ENCODE data around the gene GRIK4. TPM values are rescaled to one million over a fixed set of nuclear protein-coding genes. Genes with fewer than 3 reads are reported as not detected.

Gene GRIK4
- total RNA-seq, 1 donor from 2014 or later = 0.36 TPM

DNA sequence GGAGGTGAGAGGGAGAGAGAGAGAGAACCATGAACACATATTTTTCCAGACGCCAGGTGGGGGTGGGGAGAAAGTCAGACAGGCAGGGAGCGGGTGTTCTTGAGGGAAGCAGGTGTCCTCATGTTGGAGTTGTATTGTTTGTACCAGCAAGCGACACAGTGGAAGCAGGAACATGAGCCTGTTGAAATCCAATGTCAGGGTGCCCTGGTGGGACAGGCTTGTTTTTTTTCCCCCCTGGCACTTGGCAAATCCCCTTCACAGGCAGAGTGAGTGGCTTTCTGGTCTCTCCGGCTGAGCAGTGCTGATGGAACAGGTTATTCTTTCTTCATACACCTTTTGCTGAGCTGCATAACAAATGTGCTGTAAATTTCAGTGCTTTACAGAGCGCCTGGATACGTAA lies 125.6 kb downstream of the GRIK4 start:
- Histone ChIP-seq H3K9me3 (ENCODE audit: low read depth) (no peaks in the 10 kb centered on the region), H3K4me3 (no peak overlapping the region), H3K4me2 (no peak overlapping the region), H3K4me1 (no peaks in the 10 kb centered on the region), H3K79me2 (ENCODE audit: low read depth) (no peaks in the 10 kb centered on the region), H3K36me3 (no peaks in the 10 kb centered on the region), H3F3A (ENCODE audit: low read depth) (no peaks in the 10 kb centered on the region), H3K9ac (no peak overlapping the region), H3K27ac (no peak overlapping the region), H4K20me1 (ENCODE audit: low read depth) (no peaks in the 10 kb centered on the region), H3K27me3 (peaks cover 29% of the 10 kb centered on the region), H2AFZ (replicated peaks) (no peak overlapping the region)
- peaks cover 28% of the 10 kb centered on the region for H3K4me1 Mint-ChIP-seq
- DNase-seq (ENCODE audit: low spot score) = no peak
- no peaks in the 10 kb centered on the region for H3K36me3 Mint-ChIP-seq
- no peak overlapping the region for H3K27ac Mint-ChIP-seq
- TF ChIP-seq, protein P1, sequence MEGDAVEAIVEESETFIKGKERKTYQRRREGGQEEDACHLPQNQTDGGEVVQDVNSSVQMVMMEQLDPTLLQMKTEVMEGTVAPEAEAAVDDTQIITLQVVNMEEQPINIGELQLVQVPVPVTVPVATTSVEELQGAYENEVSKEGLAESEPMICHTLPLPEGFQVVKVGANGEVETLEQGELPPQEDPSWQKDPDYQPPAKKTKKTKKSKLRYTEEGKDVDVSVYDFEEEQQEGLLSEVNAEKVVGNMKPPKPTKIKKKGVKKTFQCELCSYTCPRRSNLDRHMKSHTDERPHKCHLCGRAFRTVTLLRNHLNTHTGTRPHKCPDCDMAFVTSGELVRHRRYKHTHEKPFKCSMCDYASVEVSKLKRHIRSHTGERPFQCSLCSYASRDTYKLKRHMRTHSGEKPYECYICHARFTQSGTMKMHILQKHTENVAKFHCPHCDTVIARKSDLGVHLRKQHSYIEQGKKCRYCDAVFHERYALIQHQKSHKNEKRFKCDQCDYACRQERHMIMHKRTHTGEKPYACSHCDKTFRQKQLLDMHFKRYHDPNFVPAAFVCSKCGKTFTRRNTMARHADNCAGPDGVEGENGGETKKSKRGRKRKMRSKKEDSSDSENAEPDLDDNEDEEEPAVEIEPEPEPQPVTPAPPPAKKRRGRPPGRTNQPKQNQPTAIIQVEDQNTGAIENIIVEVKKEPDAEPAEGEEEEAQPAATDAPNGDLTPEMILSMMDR (IDR thresholded peaks at IDR 0.05) = no peak
- TF ChIP-seq EZH2 (IDR thresholded peaks at IDR 0.05) (no peak), EZH2phosphoT487 (IDR thresholded peaks at IDR 0.05) (no peak)
- H3K27me3 Mint-ChIP-seq (ENCODE audit: insufficient read depth, low read depth) = peaks cover 26% of the 10 kb centered on the region
- H3K9me3 Mint-ChIP-seq = no peaks in the 10 kb centered on the region
- H3K4me3 Mint-ChIP-seq = no peak overlapping the region

DNA sequence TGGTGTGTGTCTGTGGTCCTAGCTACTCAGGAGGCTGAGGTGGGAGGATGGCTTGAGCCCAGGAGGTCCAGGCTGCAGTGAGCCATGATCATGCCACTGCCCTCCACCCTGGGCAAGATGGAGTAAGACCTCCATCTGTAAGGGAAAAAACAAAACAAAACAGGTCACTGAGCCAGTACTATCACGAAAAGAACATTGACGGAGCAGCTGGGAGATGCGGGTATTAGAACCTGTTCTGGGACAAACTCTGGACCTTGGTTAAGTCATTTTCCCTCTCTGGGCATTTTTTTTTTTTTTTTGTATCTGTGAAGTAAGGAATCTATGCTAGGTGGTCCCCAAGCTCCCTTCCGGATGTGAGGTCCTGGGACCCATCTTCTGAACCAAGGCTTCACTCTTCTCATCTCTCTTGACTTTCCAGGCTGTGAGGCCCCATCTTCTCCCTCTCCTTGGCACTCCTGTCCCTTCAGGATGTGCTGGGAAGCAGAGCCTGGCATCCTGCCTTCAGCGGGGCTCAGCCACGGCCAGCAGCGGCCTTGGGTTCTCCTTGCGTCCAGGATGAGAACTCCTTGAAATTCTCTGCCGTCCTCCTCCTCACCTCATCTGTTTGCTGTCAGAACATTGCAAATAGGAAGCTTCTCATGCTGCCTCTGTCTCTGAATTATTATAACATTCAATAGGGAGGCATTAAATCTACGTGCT lies 130.8 kb downstream of the GRIK4 start:
- no peak for DNase-seq (ENCODE audit: low spot score)
- no peak overlapping the region for H3K27ac Mint-ChIP-seq
- H3K4me2 ChIP-seq = no peak overlapping the region
- TF ChIP-seq, protein P1 (IDR thresholded peaks at IDR 0.05) = no peak
- TF ChIP-seq EZH2phosphoT487 (IDR thresholded peaks at IDR 0.05) (no peak), EZH2 (IDR thresholded peaks at IDR 0.05) (no peak)
- no peaks in the 10 kb centered on the region for H3K9me3 ChIP-seq (ENCODE audit: low read depth)
- H3K36me3 ChIP-seq = no peaks in the 10 kb centered on the region
- peaks cover 28% of the 10 kb centered on the region for H3K27me3 Mint-ChIP-seq (ENCODE audit: insufficient read depth, low read depth)
- H3K4me1 Mint-ChIP-seq = peaks cover 37% of the 10 kb centered on the region
- H3F3A ChIP-seq (ENCODE audit: low read depth) = peaks cover 8% of the 10 kb centered on the region
- H3K9ac ChIP-seq = no peak overlapping the region
- no peak overlapping the region for H2AFZ ChIP-seq (replicated peaks)
- peaks cover 14% of the 10 kb centered on the region for H4K20me1 ChIP-seq (ENCODE audit: low read depth)
- H3K4me1 ChIP-seq = peaks cover 21% of the 10 kb centered on the region
- peaks cover 82% of the 10 kb centered on the region for H3K27me3 ChIP-seq
- no peaks in the 10 kb centered on the region for H3K36me3 Mint-ChIP-seq
- H3K27ac ChIP-seq = no peak overlapping the region
- H3K4me3 Mint-ChIP-seq = no peak overlapping the region
- H3K79me2 ChIP-seq (ENCODE audit: low read depth) = no peaks in the 10 kb centered on the region
- no peak overlapping the region for H3K4me3 ChIP-seq
- H3K9me3 Mint-ChIP-seq = no peaks in the 10 kb centered on the region

DNA sequence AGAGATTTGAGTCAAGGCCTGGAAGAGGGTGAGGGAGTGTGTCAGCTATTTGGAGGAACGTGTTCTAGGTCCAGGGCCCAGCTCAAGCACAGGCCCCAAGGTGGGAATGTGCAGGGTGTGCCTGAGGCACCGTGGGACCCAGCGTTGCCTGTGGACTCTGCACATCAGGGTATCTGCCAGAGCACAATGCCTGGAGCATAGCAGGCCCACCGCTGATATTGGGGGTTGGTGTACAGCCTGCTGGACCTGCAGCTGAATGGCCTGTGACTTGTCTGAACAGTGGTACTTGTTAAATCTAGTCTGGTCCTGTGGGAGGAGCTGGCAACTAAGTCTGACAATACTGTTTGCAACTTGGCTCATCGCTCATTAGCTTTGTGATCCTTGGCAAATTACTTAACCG lies 131.7 kb downstream of the GRIK4 start:
- H3K9me3 ChIP-seq (ENCODE audit: low read depth) = no peaks in the 10 kb centered on the region
- Mint-ChIP-seq H3K27ac (no peak overlapping the region), H3K9me3 (no peaks in the 10 kb centered on the region), H3K27me3 (ENCODE audit: insufficient read depth, low read depth) (peaks cover 27% of the 10 kb centered on the region), H3K4me3 (no peak overlapping the region), H3K4me1 (peaks cover 34% of the 10 kb centered on the region), H3K36me3 (no peaks in the 10 kb centered on the region)
- DNase-seq (ENCODE audit: low spot score) = peak; percentile 37
- H3K79me2 ChIP-seq (ENCODE audit: low read depth) = no peaks in the 10 kb centered on the region
- no peak overlapping the region for H3K4me3 ChIP-seq
- no peak overlapping the region for H3K27ac ChIP-seq
- H3F3A ChIP-seq (ENCODE audit: low read depth) = peaks cover 8% of the 10 kb centered on the region
- no peak overlapping the region for H3K9ac ChIP-seq
- no peaks in the 10 kb centered on the region for H3K36me3 ChIP-seq
- TF ChIP-seq, protein P1 (IDR thresholded peaks at IDR 0.05) = no peak
- no peak for TF ChIP-seq EZH2 (IDR thresholded peaks at IDR 0.05)
- TF ChIP-seq EZH2phosphoT487 (IDR thresholded peaks at IDR 0.05) = no peak
- no peak overlapping the region for H2AFZ ChIP-seq (replicated peaks)
- H3K4me2 ChIP-seq = no peak overlapping the region
- H3K4me1 ChIP-seq = peaks cover 21% of the 10 kb centered on the region
- peaks cover 14% of the 10 kb centered on the region for H4K20me1 ChIP-seq (ENCODE audit: low read depth)
- H3K27me3 ChIP-seq = peaks cover 91% of the 10 kb centered on the region
